GM18520 (cell line): ENCODE results near the gene NDRG4.

ENCODE experiments used
- ATAC-seq: cut with Tn5 transposase; IDR thresholded peaks from one replicate; pipeline ENCODE4 v1.9.1; 2021; ENCODE audit not compliant: unreplicated experiment

Gene NDRG4

GRCh38 chr16:58537124-58537906 lies 37.4 kb downstream of the NDRG4 start:
- ATAC-seq = no peak

GRCh38 chr16:58541711-58542110 lies 41.8 kb downstream of the NDRG4 start:
- no peak for ATAC-seq

GRCh38 chr16:58542291-58542690 lies 42.3 kb downstream of the NDRG4 start:
- no peak for ATAC-seq

- ATAC-seq = no peak
These were observed 43.7 kb downstream of the NDRG4 start for GRCh38 chr16:58543685-58544084.

- no peak for ATAC-seq
These were observed 48.4 kb downstream of the NDRG4 start for GRCh38 chr16:58548378-58548777.

GRCh38 chr16:58551496-58551895 lies 51.6 kb downstream of the NDRG4 start:
- ATAC-seq = no peak

- ATAC-seq = no peak
These were observed 56.7 kb downstream of the NDRG4 start for GRCh38 chr16:58556678-58557077.
